A673 (cell line): ENCODE measurements around the gene HJURP. TPM values are rescaled to one million over a fixed set of nuclear protein-coding genes. Genes with fewer than 3 reads are reported as not detected.

Experiments used
- BruUV-seq: library from RNA; stranded (reverse); fragments of 400-500 nt; replicated peaks from 2 replicates; lab custom pipeline; 2021; lab: Mats Ljungman, UMichigan
- CTCF ChIA-PET: fragments of 300-600 bp; sonication (Branson Sonifier 250); formaldehyde crosslinking; loops from one replicate; lab custom pipeline; 2022; ENCODE audit warnings: antibody characterized with exemption; lab: Charles Lee
- POLR2A ChIA-PET: fragments of 300-600 bp; sonication (Branson Sonifier 250); formaldehyde crosslinking; loops from one replicate; lab custom pipeline; 2022; ENCODE audit warnings: antibody characterized with exemption; ENCODE audit not compliant: low non-redundant PET; lab: Charles Lee
- DNase-seq: peaks from one replicate; pipeline ENCODE4 v3.0.0-alpha.2; 2015; ENCODE audit warnings: low spot score
- H3K27ac ChIP-seq: fragments of 200-600 bp; sonication (generic); 2 replicates; pipeline ENCODE4 v1.5.1; 2016; ENCODE audit warnings: mixed run types, low read depth, mild to moderate bottlenecking, mixed read lengths, antibody characterized with exemption, low read length; ENCODE audit not compliant: poor library complexity, severe bottlenecking
- H3K27me3 ChIP-seq: fragments of 200-600 bp; sonication (generic); replicated peaks from 2 replicates; pipeline ENCODE4 v1.6.1; 2017; ENCODE audit warnings: mixed run types, low read depth, mild to moderate bottlenecking, mixed read lengths, antibody characterized with exemption, low read length; ENCODE audit not compliant: insufficient read depth, poor library complexity
- H3K36me3 ChIP-seq: fragments of 200-600 bp; sonication (generic); 2 replicates; pipeline ENCODE4 v1.6.1; 2016; ENCODE audit warnings: mixed run types, mild to moderate bottlenecking, mixed read lengths, antibody characterized with exemption, low read length; ENCODE audit not compliant: insufficient read depth, poor library complexity, severe bottlenecking
- H3K4me1 ChIP-seq: fragments of 200-600 bp; sonication (generic); 2 replicates; pipeline ENCODE4 v1.6.1; 2017; ENCODE audit warnings: mixed run types, mild to moderate bottlenecking, mixed read lengths, antibody characterized with exemption, low read length; ENCODE audit not compliant: insufficient read depth, poor library complexity, severe bottlenecking
- H3K4me3 ChIP-seq: fragments of 200-600 bp; sonication (generic); 2 replicates; pipeline ENCODE4 v1.5.1; 2016; ENCODE audit warnings: low read depth, mixed run types, mild to moderate bottlenecking, mixed read lengths, low read length; ENCODE audit not compliant: poor library complexity, severe bottlenecking
- H3K9me3 ChIP-seq: fragments of 200-600 bp; sonication (generic); 2 replicates; pipeline ENCODE4 v1.6.1; 2016; ENCODE audit warnings: mixed run types, low read depth, mild to moderate bottlenecking, mixed read lengths, antibody characterized with exemption, low read length; ENCODE audit not compliant: poor library complexity, severe bottlenecking
- EZH2 ChIP-seq: fragments of 200-600 bp; sonication (generic); IDR thresholded peaks from 2 replicates; pipeline ENCODE4 v1.6.1; 2017; ENCODE audit warnings: borderline replicate concordance, low read depth, mild to moderate bottlenecking, mixed read lengths, antibody characterized with exemption, low read length; ENCODE audit not compliant: poor library complexity, severe bottlenecking
- intact Hi-C: fragments of 100-400 bp; cut with micrococcal nuclease; formaldehyde crosslinking; loops from one replicate; pipeline ENCODE4 v1.10.0; 2022; ENCODE audit not compliant: unreplicated experiment
- total RNA-seq: library from RNA; stranded (reverse); gene quantifications from 2 replicates; pipeline ENCODE4 v1.2.3, GENCODE V29; 2021
- TF ChIP-seq, protein P1 (sequence below): fragments of 300-800, 200-600 bp; sonication (generic); conservative IDR thresholded peaks from 2 replicates; pipeline ENCODE4 v1.5.1; 2017; ENCODE audit warnings: low read depth, mild to moderate bottlenecking, antibody characterized with exemption, low read length, moderate library complexity, mixed read lengths

Gene HJURP
- total RNA-seq, 1 experiment from 2014 or later: 103 TPM

DNA sequence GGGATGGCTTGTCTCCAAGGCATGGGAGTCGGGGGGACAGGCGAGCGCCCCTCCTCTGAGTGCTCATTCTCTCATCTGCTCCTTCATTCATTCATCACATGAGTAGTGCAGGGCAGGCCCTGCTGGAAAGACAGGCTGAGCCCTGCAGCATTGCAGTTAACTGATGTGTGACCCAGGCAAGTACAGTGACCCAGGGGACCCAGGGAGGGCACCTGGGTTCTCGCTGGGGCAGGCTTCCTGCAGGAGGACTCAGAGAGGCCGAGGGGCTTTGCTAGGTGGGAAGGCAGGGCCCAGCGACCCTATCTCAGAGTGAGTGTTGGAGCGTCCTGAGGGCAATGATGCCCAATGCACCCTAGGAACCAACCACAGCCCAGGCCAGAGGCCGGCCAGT lies 30.6 kb downstream of the HJURP start:
- POLR2A ChIA-PET: no interaction called here
- Histone ChIP-seq H3K4me3 (no peak overlapping the region), H3K27ac (no peak overlapping the region), H3K36me3 (no peaks in the 10 kb centered on the region), H3K4me1 (no peaks in the 10 kb centered on the region), H3K27me3 (no peaks in the 10 kb centered on the region), H3K9me3 (no peaks in the 10 kb centered on the region)
- TF ChIP-seq EZH2: no peak
- TF ChIP-seq, protein P1, sequence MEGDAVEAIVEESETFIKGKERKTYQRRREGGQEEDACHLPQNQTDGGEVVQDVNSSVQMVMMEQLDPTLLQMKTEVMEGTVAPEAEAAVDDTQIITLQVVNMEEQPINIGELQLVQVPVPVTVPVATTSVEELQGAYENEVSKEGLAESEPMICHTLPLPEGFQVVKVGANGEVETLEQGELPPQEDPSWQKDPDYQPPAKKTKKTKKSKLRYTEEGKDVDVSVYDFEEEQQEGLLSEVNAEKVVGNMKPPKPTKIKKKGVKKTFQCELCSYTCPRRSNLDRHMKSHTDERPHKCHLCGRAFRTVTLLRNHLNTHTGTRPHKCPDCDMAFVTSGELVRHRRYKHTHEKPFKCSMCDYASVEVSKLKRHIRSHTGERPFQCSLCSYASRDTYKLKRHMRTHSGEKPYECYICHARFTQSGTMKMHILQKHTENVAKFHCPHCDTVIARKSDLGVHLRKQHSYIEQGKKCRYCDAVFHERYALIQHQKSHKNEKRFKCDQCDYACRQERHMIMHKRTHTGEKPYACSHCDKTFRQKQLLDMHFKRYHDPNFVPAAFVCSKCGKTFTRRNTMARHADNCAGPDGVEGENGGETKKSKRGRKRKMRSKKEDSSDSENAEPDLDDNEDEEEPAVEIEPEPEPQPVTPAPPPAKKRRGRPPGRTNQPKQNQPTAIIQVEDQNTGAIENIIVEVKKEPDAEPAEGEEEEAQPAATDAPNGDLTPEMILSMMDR: no peak
- no peak for DNase-seq
- intact Hi-C loops: no loop called here
- BruUV-seq: no TSS peak
- CTCF ChIA-PET: no interaction called here

DNA sequence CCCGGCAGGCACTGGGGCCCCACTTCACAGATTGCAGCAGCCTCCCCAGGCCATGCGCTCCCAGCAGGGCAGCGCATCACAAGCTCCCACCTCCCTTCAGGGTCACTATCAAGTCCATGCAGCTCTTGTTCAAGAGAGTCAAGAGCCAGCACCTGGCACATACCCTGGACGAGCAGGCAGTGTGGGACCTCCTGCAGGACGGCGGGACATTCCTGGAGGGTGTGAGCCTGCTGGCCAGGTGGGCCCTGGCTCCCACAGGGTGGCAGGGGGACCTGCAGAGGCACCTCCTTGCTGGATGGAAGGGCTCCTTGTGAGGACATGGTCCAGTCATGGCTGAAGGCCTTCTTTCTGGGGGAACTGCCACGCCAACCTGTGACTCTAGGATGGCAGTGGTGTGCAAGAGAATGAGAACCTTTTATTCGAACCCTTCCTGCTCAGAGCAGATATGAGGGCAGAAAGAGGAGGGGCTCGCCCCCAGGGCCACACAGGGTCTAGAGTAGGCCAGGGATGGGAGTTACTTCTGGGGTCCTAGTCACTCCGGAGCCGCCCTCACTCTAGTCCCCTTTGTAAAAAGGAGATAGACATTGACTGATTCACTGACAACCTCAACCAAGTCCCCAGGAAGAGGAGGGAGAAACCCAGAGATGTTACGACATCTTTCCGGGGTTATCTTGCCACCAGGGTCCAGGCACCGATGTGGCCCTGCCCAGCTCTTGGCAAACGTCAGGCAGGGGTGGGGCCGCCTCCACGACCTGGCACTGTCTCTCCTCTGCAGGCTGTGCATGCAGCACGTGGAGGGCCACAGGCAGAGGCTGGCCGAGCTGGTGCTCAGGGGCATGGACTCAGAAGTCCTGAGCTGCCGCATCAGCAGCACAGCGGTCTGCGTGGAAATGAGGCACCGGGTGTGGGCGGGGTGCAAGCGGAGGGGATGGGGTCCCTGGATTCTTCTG lies 31.3 kb downstream of the HJURP start:
- Histone ChIP-seq H3K9me3 (no peaks in the 10 kb centered on the region), H3K27ac (no peak overlapping the region), H3K27me3 (no peaks in the 10 kb centered on the region), H3K36me3 (no peaks in the 10 kb centered on the region), H3K4me1 (no peaks in the 10 kb centered on the region), H3K4me3 (no peak overlapping the region)
- intact Hi-C loops: no loop called here
- DNase-seq: no peak
- ChIA-PET CTCF (no interaction called here), POLR2A (no interaction called here)
- no TSS peak for BruUV-seq
- no peak for TF ChIP-seq EZH2
- TF ChIP-seq, protein P1: no peak

DNA sequence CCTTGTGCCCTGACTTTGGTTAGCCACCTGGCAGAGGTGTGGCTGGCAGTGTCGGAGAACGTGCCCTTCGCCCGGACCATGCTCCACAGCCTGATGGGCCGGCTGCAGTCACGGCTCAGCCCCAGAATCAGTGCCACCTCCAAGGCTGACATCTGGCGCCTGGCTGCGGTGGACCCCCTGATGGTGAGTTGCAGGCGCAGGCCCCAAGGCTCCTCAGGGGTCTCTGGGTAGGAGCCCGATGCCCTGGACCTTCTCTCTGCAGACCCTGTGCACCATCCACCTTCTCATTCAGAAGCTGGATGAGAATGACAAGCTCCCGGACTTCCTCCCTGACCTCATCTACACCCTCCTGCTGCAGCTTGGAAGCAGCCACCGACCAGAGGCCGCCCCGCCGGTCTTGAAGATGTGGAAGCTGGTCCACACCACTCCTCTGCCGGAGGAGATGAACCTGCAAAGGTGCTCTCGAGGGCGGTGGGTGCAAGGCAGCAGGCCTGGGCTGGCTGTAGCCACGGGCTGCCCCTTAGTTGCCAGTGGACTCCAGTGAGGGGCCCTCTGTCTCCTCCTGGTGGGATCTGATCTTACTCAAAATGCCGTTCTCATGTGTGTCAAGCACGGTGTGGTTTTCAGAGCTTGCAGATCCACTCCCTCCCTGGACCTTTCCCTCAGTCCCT lies 32.1 kb downstream of the HJURP start:
- TF ChIP-seq, protein P1: no peak
- TF ChIP-seq EZH2: no peak
- no peaks in the 10 kb centered on the region for H3K9me3 ChIP-seq
- no peaks in the 10 kb centered on the region for H3K27me3 ChIP-seq
- no peak overlapping the region for H3K27ac ChIP-seq
- no peak for DNase-seq
- H3K36me3 ChIP-seq: no peaks in the 10 kb centered on the region
- BruUV-seq: no TSS peak
- H3K4me1 ChIP-seq: no peaks in the 10 kb centered on the region
- ChIA-PET POLR2A (no interaction called here), CTCF (interaction anchor here (0.6 kb wide), 1 partner anchor 10 kb away, joined by 14 read pairs; no protein-coding TSS in a partner anchor)
- no peak overlapping the region for H3K4me3 ChIP-seq
- intact Hi-C loops: no loop called here
